Fibroblast of mammary gland (primary cell): Measurements from ENCODE around the gene OTOS.

ENCODE experiments used
- DNase-seq: peaks from one replicate; pipeline ENCODE4 v3.0.0-alpha.2; 2010; ENCODE audit warnings: low read depth
- H3K4me3 ChIP-seq: 2 replicates; pipeline ENCODE4 v1.5.1; 2011; ENCODE audit warnings: low read depth, mild to moderate bottlenecking, low read length, moderate library complexity; ENCODE audit not compliant: control insufficient read depth
- TF ChIP-seq, protein P1 (sequence below): conservative IDR thresholded peaks from 2 replicates; pipeline ENCODE4 v1.5.1; 2011; ENCODE audit warnings: low read depth, low read length, inconsistent platforms; ENCODE audit not compliant: control insufficient read depth, insufficient read depth

Gene OTOS

DNA sequence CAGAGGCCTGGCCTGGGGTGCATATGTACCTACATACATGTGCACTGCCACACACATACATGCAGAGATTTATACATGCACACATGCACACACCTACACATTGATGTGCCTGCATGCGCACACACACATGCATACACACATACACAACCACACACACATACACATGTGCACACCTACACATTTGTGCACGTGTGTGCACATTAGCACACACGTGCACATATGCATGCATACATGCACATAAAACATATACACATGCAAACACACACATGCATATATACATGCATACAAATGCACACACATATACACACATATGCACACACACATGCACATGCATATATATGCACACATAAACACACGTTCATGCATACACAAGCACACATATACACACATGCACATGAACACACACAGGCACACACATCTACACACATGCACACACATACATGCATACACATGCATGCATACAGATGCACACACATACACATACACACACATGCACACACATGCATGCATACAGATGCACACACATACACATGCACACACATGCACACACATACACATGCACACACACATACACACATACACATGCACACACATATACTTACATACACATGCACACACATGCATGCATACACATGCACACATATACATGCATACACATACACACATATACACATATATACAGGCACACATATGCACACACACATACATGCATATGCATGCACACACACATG is 23.6 kb upstream of the OTOS start:
- DNase-seq, result no peak
- no peak overlapping the region for H3K4me3 ChIP-seq
- TF ChIP-seq, protein P1, sequence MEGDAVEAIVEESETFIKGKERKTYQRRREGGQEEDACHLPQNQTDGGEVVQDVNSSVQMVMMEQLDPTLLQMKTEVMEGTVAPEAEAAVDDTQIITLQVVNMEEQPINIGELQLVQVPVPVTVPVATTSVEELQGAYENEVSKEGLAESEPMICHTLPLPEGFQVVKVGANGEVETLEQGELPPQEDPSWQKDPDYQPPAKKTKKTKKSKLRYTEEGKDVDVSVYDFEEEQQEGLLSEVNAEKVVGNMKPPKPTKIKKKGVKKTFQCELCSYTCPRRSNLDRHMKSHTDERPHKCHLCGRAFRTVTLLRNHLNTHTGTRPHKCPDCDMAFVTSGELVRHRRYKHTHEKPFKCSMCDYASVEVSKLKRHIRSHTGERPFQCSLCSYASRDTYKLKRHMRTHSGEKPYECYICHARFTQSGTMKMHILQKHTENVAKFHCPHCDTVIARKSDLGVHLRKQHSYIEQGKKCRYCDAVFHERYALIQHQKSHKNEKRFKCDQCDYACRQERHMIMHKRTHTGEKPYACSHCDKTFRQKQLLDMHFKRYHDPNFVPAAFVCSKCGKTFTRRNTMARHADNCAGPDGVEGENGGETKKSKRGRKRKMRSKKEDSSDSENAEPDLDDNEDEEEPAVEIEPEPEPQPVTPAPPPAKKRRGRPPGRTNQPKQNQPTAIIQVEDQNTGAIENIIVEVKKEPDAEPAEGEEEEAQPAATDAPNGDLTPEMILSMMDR, result no peak

DNA sequence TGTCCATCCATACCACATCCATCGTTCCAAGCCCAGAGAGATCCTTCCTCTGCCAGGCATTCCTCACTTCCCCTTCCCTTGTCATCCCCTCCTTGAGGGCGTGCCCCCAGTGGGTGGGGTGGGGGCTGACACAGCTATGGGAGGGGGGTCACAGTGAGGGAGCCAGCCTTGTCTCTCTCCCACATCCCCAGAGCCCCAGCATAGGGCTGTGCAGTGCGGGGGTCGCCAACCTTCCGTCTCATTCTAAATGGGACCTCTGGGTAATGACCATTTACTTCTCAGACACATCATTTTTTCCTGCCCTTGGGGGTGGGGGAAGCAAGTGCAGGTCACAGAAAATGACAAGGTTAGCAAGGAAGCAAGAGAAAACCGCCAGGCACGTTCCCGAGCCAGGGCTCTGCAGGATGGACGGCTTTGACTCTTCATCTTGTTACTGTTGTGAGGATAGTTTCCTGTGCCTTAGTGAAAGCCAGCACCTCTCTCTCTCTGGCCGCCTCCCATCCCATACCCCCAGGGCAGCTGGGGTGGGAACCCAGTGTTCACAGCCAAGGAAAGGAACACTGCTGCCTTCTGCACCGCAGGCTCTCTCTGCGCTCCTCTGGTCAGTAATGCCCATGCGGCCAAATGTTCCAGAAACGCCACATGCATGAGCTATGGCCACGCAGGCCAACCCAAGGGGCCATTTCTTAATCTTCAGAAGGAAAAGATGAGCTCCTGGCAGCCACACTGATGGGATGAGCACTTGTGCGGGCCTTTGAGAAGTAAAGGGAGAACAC is 22.7 kb upstream of the OTOS start:
- no peak overlapping the region for H3K4me3 ChIP-seq
- TF ChIP-seq, protein P1, result no peak
- DNase-seq, result no peak

DNA sequence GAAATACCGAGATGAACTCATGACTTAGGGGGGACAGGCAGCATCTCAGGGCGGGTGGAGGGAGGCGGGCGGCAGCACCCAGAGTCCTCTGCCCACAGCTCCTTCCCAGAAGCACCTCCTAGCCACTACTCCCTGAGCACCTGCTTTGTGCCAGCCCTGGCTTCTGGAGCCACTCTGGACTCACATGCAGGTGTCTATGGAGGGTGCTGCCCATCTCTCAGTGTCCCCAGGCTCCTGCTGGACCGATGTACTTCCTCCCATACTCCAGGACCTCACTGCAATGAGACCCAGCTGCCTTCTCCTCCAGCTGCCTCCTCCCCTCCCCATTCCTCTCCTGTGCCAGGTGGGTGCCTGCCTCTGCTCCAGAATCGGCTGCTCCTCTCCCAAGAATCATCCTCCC is 22.1 kb upstream of the OTOS start:
- no peak for DNase-seq
- H3K4me3 ChIP-seq, result no peak overlapping the region
- TF ChIP-seq, protein P1, result no peak

DNA sequence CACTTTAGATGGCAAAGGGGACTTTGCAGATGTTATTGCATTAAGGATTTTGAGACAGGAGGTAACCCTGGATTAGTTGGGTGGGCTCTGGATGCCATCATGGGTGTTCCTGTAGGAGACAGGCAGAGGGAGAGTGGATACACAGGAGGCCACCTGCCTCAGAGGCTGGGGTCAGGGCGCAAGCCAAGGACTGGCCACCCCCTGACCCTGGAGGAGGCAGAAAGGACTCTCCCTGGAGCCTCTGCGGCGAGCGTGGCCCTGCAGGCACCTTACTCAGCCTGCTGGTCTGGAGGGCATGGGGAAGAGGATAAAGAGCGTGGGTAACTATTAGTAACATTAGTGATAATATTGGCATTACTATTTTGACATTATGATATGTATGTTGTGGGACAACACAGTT is 21.6 kb upstream of the OTOS start:
- H3K4me3 ChIP-seq, result no peak overlapping the region
- TF ChIP-seq, protein P1, result no peak
- no peak for DNase-seq

DNA sequence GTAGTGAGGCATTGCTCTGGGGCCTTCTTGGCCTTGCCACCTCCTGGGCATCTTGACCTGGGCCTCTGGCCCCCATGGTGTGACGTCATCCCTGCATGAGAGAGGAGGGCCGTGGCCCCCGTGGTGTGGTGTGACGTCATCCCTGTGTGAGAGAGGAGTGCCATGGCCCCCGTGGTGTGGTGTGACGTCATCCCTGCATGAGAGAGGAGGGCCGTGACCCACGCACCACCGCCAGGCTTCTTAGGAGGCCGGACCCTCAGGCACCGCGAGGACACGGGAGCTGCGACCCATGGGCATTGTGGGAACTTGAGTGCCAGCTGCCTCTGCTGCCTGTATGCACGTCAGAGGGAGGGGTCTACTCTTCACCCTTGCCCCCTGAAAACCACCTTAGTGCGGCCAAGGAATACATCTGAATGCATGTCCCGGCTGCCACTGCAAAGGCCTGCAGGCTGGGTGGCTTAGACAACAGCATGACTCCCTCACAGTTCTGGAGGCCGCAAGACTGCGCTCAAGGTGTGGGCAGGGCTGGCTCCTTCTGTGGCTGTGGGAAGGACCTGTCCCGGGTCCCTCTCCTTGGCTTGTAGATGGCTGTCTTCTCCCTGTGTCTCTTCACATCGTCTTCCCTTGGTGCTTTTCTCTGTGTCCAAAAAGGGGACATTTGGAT is 20.8 kb upstream of the OTOS start:
- TF ChIP-seq, protein P1, result no peak
- DNase-seq, result no peak
- H3K4me3 ChIP-seq, result no peak overlapping the region

DNA sequence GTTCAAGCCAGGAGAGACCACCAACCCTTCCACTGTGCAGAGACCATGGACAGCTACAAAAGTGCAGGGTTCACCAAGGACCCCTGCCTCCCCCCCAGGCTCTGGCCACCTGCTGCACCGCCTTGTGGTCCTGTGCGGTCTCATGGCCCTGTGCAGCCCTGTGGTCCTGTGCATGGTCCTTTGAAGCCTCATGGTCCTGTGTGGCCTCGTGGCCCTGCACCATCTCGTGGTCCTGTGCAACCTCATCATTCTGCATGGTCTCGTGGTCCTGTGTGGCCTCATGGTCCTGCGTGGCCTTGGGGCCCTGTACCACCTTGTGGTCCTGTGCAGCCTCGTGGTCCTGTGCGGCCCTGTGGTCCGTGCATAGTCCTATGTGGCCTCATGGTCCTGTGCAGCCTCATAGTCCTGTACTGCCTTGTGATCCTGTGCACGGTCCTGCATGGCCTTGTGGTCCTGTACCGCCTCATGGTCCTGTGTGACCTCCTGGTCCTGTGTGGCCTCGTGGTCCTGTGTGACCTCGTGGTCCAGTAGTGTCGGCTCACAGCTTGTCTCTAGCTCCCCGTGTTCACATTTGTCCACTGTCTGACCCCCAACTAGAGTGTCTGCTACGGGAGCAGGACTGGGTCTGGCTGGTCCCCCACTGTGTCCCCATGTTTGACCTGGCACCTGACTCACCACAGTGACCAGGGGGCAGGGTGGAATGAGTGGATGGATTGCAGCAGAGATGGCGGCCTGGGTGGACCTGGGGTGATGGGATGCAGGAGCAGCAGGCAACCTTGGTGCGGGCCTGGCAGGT is 20.0 kb upstream of the OTOS start:
- no peak for DNase-seq
- TF ChIP-seq, protein P1, result no peak

More for the DNA sequence above, 20.0 kb upstream of the OTOS start:
- no peak overlapping the region for H3K4me3 ChIP-seq
